Measurements from ENCODE around the gene COG5. TPM values are rescaled to one million over a fixed set of nuclear protein-coding genes. Genes with fewer than 3 reads are reported as not detected.

COG5 gene
- total RNA-seq, 2 experiments from 2014 or later: 37.6 to 40.3 TPM

DNA sequence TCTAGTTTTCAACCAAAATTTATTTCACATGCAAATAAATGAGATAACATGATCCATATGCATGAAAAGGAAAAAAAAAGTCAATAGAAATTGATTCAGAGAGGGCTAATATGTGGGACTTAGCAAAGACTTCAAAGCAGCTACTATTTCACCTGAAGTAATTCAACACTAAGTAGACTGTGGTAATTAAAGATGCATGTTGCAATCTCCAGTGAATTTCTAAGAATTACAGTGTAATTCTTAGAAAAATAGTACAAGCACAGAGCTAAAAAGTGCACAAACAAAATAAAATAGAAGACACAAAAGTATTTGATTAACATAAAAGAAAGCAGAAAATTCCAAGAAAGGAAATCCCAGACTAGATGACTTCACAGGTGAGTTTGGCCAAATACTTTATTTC is 68.2 kb downstream of the COG5 start:
- Mint-ChIP-seq H3K27me3 (no peaks in the 10 kb centered on the region), H3K9me3 (peaks cover 2% of the 10 kb centered on the region), H3K4me1 (ENCODE audit: low read depth) (peaks cover 19% of the 10 kb centered on the region), H3K27ac (no peak overlapping the region), H3K36me3 (ENCODE audit: low read depth) (peaks cover 20% of the 10 kb centered on the region), H3K4me3 (no peak overlapping the region)
- CTCF ChIA-PET: interaction anchor here (1.6 kb wide), 1 partner anchor 67 kb away, joined by 3 read pairs; no protein-coding TSS in a partner anchor
- TF ChIP-seq, protein P1, sequence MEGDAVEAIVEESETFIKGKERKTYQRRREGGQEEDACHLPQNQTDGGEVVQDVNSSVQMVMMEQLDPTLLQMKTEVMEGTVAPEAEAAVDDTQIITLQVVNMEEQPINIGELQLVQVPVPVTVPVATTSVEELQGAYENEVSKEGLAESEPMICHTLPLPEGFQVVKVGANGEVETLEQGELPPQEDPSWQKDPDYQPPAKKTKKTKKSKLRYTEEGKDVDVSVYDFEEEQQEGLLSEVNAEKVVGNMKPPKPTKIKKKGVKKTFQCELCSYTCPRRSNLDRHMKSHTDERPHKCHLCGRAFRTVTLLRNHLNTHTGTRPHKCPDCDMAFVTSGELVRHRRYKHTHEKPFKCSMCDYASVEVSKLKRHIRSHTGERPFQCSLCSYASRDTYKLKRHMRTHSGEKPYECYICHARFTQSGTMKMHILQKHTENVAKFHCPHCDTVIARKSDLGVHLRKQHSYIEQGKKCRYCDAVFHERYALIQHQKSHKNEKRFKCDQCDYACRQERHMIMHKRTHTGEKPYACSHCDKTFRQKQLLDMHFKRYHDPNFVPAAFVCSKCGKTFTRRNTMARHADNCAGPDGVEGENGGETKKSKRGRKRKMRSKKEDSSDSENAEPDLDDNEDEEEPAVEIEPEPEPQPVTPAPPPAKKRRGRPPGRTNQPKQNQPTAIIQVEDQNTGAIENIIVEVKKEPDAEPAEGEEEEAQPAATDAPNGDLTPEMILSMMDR (IDR thresholded peaks at IDR 0.05): no peak
- intact Hi-C loops (cut with micrococcal nuclease): no loop called here
- ATAC-seq (no peak), DNase-seq (no peak)
- POLR2A ChIA-PET: interaction anchor here (0.6 kb wide), 1 partner anchor 201 kb away, joined by 3 read pairs; no protein-coding TSS in a partner anchor

DNA sequence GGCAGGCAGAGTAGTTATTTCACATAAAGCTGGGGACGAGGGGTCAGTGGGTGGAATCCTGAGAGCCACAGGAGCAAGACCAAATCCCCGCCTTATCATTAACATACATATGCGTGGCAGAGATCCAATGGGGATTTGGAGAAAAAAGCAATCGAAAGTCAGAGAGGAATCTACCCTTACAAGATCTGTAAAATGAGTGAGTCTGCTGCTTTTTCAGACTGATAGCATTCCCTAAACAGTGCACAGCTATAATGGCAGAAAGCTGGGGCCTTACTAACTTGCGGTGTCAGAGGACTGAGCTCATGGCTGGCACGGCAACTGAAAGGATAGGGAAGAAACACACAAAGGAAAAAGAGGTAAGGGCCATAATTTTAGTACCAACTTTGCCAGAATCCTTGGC is 68.8 kb downstream of the COG5 start:
- DNase-seq (no peak), ATAC-seq (no peak)
- Mint-ChIP-seq H3K4me3 (no peak overlapping the region), H3K36me3 (ENCODE audit: low read depth) (peaks cover 17% of the 10 kb centered on the region), H3K27ac (no peak overlapping the region), H3K27me3 (no peaks in the 10 kb centered on the region), H3K9me3 (peaks cover 2% of the 10 kb centered on the region), H3K4me1 (ENCODE audit: low read depth) (peaks cover 19% of the 10 kb centered on the region)
- ChIA-PET CTCF (interaction anchor here (1.6 kb wide), 1 partner anchor 66 kb away, joined by 3 read pairs; no protein-coding TSS in a partner anchor), POLR2A (no interaction called here)
- TF ChIP-seq, protein P1 (IDR thresholded peaks at IDR 0.05): no peak
- intact Hi-C loops (cut with micrococcal nuclease): no loop called here

DNA sequence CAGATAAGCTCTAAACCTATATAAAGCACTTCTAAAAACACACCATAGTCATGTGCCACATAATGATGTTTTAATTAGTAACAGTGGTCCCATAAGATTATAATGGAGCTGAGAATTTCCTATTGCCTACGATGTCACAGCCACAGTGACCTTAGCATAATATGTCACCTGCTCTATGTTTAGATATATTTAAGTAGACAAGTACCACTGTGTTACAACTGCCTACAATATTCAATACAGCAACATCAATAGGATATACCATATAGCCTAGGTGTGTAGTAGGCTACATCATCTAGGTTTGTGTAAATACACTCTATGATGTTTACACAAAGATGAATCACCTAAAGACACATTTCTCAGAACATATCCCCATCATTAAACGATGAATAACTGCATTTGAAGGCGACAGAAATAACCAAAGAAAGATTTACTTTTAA is 69.4 kb downstream of the COG5 start:
- Mint-ChIP-seq H3K4me3 (no peak overlapping the region), H3K27ac (no peak overlapping the region), H3K9me3 (peaks cover 2% of the 10 kb centered on the region), H3K36me3 (ENCODE audit: low read depth) (peaks cover 15% of the 10 kb centered on the region), H3K4me1 (ENCODE audit: low read depth) (peaks cover 19% of the 10 kb centered on the region), H3K27me3 (no peaks in the 10 kb centered on the region)
- ATAC-seq: no peak
- TF ChIP-seq, protein P1 (IDR thresholded peaks at IDR 0.05): no peak
- no peak for DNase-seq
- intact Hi-C loops (cut with micrococcal nuclease): no loop called here
- ChIA-PET CTCF (interaction anchor here (1.6 kb wide), 1 partner anchor 66 kb away, joined by 3 read pairs; no protein-coding TSS in a partner anchor), POLR2A (no interaction called here)

DNA sequence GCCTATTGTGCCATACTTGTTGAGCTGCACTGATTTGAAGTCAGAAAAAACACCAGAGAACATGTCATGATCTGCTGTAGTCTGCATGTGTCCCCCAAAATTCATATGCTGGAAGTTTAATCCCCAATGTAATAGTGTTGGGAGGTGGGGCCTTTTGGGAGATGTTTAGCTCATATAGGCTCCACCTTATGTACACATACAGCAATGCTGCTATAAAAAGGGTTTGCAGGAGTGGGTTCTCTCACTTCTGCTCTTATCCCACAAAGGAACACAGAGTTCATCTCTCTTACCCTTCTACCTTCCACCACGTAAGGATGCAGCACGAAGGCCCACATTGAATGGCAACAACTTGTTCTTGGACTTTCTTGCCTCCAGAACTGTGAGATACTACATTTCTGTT is 70.8 kb downstream of the COG5 start:
- Mint-ChIP-seq H3K9me3 (peaks cover 2% of the 10 kb centered on the region), H3K4me1 (ENCODE audit: low read depth) (peaks cover 19% of the 10 kb centered on the region), H3K27ac (no peak overlapping the region), H3K36me3 (ENCODE audit: low read depth) (peaks cover 13% of the 10 kb centered on the region), H3K4me3 (no peak overlapping the region), H3K27me3 (no peaks in the 10 kb centered on the region)
- intact Hi-C loops (cut with micrococcal nuclease): no loop called here
- POLR2A ChIA-PET: no interaction called here
- ATAC-seq: no peak
- CTCF ChIA-PET: no interaction called here
- TF ChIP-seq, protein P1 (IDR thresholded peaks at IDR 0.05): no peak
- no peak for DNase-seq

DNA sequence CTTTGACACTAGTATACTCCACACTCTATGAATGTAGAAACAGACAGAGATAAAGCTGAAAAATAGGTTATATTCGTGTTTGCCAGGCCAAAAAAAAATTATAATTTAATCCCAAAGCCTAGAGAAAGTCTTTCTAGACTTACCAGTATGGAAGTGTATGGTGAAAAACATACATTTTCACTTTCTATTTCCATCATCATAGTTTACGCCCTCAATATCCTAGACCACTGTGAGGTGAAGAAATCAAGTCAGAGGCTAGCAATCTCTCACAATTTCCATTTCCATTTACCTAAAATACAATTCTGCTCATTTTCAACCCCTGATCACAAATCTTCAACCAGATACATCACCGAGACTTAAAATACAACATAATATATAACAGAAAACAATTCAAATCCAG is 77.7 kb downstream of the COG5 start:
- DNase-seq: no peak
- Mint-ChIP-seq H3K9me3 (peaks cover 3% of the 10 kb centered on the region), H3K4me3 (no peak overlapping the region), H3K27me3 (no peaks in the 10 kb centered on the region), H3K4me1 (ENCODE audit: low read depth) (peaks cover 16% of the 10 kb centered on the region), H3K36me3 (ENCODE audit: low read depth) (peaks cover 10% of the 10 kb centered on the region), H3K27ac (no peak overlapping the region)
- TF ChIP-seq, protein P1 (IDR thresholded peaks at IDR 0.05): no peak
- ChIA-PET POLR2A (no interaction called here), CTCF (interaction anchor here (1.5 kb wide), 1 partner anchor 22 kb away, joined by 4 read pairs; no protein-coding TSS in a partner anchor)
- intact Hi-C loops (cut with micrococcal nuclease): no loop called here
- ATAC-seq: peak; percentile 64
